Naive thymus-derived CD8-positive, alpha-beta T cell (primary cell): ENCODE data around the gene KRT85. TPM values are rescaled to one million over a fixed set of nuclear protein-coding genes. Genes with fewer than 3 reads are reported as not detected.
A peak's percentile ranks its signal among the peaks of the same experiment; 100 is the strongest.

Experiments used
- ATAC-seq, 2 donors: fragments of 150-1000 bp; cut with Tn5 transposase in 1 of 2; sonication (Bioruptor Pico), chemical (Tn5 transposase) in 1 of 2; 1 replicate in 1 of 2; 2 replicates in 1 of 2; pipeline ENCODE4 v1.10.0; 2021; ENCODE audit warnings: mild to moderate bottlenecking in 2 of 2, moderate library complexity in 2 of 2
- POLR2A ChIA-PET: fragments of 350-600 bp; sonication (Branson Sonifier 250); formaldehyde crosslinking; loops from one replicate; lab custom pipeline; 2021; ENCODE audit warnings: antibody characterized with exemption; lab: Charles Lee
- DNase-seq, 10 donors: peaks; one replicate each; pipeline versions ENCODE4 v3.0.0 to v3.0.0-alpha.2; 2020 to 2022
- H3K27ac Mint-ChIP-seq, 10 donors: one replicate each; pipeline ENCODE4 v1.8.0; 2020 to 2022; ENCODE audit warnings: mild to moderate bottlenecking in 10 of 10, mixed read lengths in 10 of 10, moderate library complexity in 4 of 10, inconsistent platforms in 1 of 10
- H3K27me3 Mint-ChIP-seq, 5 donors: one replicate each; pipeline ENCODE4 v1.8.0; 2021 to 2022; ENCODE audit warnings: mixed read lengths in 5 of 5
- H3K36me3 Mint-ChIP-seq, 3 donors: one replicate each; pipeline ENCODE4 v1.8.0; 2020 to 2022; ENCODE audit warnings: mixed read lengths in 3 of 3, mild to moderate bottlenecking in 2 of 3, inconsistent platforms in 1 of 3
- H3K4me1 Mint-ChIP-seq, 4 donors: one replicate each; pipeline ENCODE4 v1.8.0; 2021 to 2022; ENCODE audit warnings: mixed read lengths in 4 of 4
- H3K4me3 Mint-ChIP-seq, 10 donors: one replicate each; pipeline ENCODE4 v1.8.0; 2020 to 2022; ENCODE audit warnings: mild to moderate bottlenecking in 10 of 10, mixed read lengths in 10 of 10, moderate library complexity in 6 of 10, inconsistent platforms in 1 of 10
- H3K9me3 Mint-ChIP-seq, 9 donors: one replicate each; pipeline ENCODE4 v1.8.0; 2020 to 2022; ENCODE audit warnings: mixed read lengths in 9 of 9, mild to moderate bottlenecking in 3 of 9, inconsistent platforms in 1 of 9, moderate library complexity in 1 of 9
- polyA plus RNA-seq, 3 donors: library from polyadenylated mRNA; unstranded; fragments of 300-500 nt; fragmentation: Illumina TruSeq; gene quantifications; one replicate each; pipeline ENCODE4 v1.2.3, GENCODE V29; 2021
- total RNA-seq, 8 experiments: library from RNA in 2 of 8; stranded (reverse) in 2 of 8; gene quantifications; one replicate each; pipeline ENCODE4 v1.2.3 and lab custom pipeline; 2021 to 2026

KRT85 gene
- total and polyA plus RNA-seq, 5 experiments from 2014 or later = not detected

DNA sequence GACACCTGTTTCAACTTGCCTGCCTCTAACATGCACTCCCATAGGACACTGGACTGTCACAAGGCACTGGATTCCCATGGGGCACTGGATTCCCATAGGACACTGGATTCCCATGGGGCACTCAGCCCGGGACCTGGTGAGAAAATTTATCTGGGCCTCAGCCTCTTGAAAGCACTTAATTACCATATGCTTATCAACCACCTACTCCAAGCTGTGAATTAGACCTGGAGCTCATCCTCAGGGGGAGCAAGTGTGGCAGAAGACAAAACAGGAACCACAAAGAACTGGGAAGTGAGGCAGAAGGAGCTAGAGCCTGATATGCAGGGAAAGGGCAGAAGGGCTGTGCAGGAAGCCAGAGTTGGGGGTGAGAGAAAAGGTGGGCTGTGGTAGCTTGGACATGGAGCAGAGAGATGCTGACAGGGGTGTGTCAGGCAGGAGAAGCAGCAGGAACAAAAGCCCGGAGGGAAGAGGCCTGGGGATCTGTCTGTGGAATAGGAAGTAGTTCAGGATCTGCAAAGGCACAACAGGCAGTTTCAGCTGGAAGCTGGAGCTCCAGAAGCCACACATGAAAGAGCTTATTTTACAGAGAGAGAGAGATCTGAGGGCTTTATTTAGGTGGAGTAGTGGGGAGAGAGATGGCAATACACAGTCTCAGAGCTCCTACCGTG is 35.7 kb upstream of the KRT85 start:
- no peak for DNase-seq
- Mint-ChIP-seq H3K27ac (peak overlapping the region in 1 of 10 donors; percentile 88), H3K4me1 (peaks cover 0 to 4% (median 0%) of the 10 kb centered on the region in 4 donors), H3K4me3 (no peak overlapping the region), H3K36me3 (peaks cover 0 to 2% (median 0%) of the 10 kb centered on the region in 3 donors), H3K9me3 (no peaks in the 10 kb centered on the region), H3K27me3 (peaks cover 1 to 14% (median 7%) of the 10 kb centered on the region in 5 donors)
- ATAC-seq = no peak
- POLR2A ChIA-PET = no interaction called here

DNA sequence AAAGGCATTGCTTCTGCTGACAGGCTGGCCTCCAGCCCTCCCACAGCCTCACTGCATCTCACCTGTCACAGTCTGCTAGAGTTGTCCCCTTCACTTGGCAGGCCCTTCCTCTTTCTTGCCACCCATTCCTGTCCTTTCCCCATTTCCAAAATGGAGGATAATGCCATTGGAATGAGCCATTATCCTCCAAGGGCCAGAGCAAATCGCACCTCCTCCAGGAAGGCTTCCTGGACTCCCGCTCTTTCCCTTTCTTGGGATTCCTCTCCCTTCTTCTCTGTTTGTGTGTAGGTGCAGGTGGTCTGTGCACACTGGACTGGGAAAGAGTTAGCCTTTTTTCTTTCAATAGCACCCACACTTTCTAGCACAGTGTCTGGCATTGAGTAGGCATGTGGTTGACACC is 35.1 kb upstream of the KRT85 start:
- peak overlapping the region in 1 of 10 donors; percentile 54 for H3K27ac Mint-ChIP-seq
- H3K4me1 Mint-ChIP-seq = peaks cover 0 to 4% (median 0%) of the 10 kb centered on the region in 4 donors
- no peak overlapping the region for H3K4me3 Mint-ChIP-seq
- DNase-seq = no peak
- H3K27me3 Mint-ChIP-seq = peaks cover under 1 to 11% (median 2%) of the 10 kb centered on the region in 5 donors
- no peak for ATAC-seq
- no peaks in the 10 kb centered on the region for H3K9me3 Mint-ChIP-seq
- POLR2A ChIA-PET = no interaction called here
- no peaks in the 10 kb centered on the region for H3K36me3 Mint-ChIP-seq

DNA sequence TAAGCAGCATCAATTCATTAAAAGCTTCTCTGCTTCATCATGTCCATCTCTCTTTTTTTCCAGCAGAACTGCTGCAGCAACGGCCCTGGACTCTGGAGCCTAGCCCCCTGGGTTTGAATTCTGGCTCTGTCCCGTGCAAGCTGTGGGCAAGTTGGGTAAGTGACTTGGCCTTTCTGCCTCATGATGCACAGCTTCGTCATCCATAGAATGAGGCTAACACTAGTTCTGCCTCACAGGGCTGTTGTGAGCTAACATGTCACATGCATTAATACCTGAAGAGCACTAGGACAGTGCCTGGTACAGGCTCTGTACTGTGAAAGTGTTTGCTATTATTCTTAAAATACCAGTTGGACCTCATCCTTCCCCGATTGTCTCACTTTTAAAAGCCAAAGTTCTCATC is 34.6 kb upstream of the KRT85 start:
- POLR2A ChIA-PET = no interaction called here
- H3K36me3 Mint-ChIP-seq = no peaks in the 10 kb centered on the region
- ATAC-seq = no peak
- H3K27me3 Mint-ChIP-seq = peaks cover 0 to 11% (median 2%) of the 10 kb centered on the region in 5 donors
- no peak for DNase-seq
- H3K4me3 Mint-ChIP-seq = no peak overlapping the region
- H3K4me1 Mint-ChIP-seq = peaks cover 0 to 4% (median 0%) of the 10 kb centered on the region in 4 donors
- H3K9me3 Mint-ChIP-seq = no peaks in the 10 kb centered on the region
- H3K27ac Mint-ChIP-seq = no peak overlapping the region

DNA sequence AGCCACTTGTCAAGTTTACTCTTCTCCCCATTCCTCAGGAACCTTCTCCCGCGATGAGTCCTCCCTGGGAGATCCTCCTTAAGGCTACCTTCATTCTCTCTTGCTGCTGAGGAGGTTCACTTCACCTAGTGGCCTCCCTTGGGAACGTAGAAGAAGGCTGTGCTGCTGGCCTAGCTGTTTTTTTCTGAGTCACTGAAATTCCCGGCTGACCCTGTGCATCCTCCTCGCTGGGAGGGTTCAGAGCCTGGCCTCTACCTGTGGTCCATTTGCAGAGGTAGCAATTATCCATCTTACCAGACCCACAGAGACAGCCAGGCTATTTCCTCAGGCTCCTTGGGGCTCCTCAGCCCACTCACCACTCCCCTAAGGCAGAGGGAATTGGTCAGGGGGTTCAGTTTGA is 34.2 kb upstream of the KRT85 start:
- Mint-ChIP-seq H3K4me3 (no peak overlapping the region), H3K36me3 (no peaks in the 10 kb centered on the region), H3K27ac (no peak overlapping the region), H3K9me3 (no peaks in the 10 kb centered on the region), H3K27me3 (peaks cover 0 to 11% (median 2%) of the 10 kb centered on the region in 5 donors), H3K4me1 (peaks cover 0 to 4% (median 0%) of the 10 kb centered on the region in 4 donors)
- ATAC-seq = no peak
- DNase-seq = no peak
- POLR2A ChIA-PET = no interaction called here

DNA sequence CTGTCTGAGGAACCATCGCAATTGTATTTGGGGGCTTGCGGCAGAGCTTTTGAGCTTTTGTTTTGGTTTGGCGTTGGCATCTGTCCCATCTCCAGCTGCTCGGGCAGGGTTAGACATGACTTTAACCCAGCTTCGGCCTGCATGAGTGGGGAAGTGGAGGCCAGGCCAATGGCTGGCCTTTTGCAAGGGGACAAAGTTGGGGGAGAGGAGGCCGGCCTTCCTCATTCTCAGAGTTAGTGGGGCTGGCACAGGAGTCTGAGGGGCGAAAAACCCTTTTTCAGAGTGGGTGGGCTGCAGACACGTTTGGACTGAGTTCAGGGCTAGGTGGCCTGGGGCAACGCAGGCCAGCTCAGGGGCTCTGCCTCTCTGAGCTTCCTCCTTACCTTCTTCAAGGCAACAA is 33.6 kb upstream of the KRT85 start:
- H3K27me3 Mint-ChIP-seq = peaks cover 0 to 11% (median 2%) of the 10 kb centered on the region in 5 donors
- no peaks in the 10 kb centered on the region for H3K9me3 Mint-ChIP-seq
- H3K4me3 Mint-ChIP-seq = no peak overlapping the region
- peaks cover 0 to 4% (median 0%) of the 10 kb centered on the region in 4 donors for H3K4me1 Mint-ChIP-seq
- no peak for ATAC-seq
- no peaks in the 10 kb centered on the region for H3K36me3 Mint-ChIP-seq
- DNase-seq = no peak
- no peak overlapping the region for H3K27ac Mint-ChIP-seq
- POLR2A ChIA-PET = no interaction called here

DNA sequence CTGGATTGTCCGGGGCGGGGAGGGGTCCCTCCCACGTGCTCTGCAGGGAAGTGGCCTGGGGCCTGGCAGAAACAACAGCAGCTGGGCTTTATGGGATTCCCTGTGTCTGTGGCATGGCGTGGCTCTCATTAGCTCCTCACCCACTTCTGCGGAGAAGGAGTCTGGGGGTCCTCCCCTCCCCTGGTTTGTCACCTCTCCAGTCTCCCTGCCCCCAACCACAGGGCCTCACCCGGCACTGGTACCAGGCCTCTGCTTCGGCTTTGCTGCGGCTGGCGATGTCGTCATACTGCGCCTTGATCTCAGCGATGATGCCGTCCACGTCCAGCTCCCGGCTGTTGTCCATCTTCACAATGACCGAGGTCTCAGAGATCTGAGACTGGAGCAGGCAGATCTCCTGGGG is 32.5 kb upstream of the KRT85 start:
- DNase-seq (no peak), ATAC-seq (no peak)
- Mint-ChIP-seq H3K4me3 (no peak overlapping the region), H3K27ac (no peak overlapping the region), H3K4me1 (peaks cover 0 to 4% (median 0%) of the 10 kb centered on the region in 4 donors), H3K9me3 (no peaks in the 10 kb centered on the region), H3K27me3 (peaks cover 0 to 11% (median 2%) of the 10 kb centered on the region in 5 donors), H3K36me3 (no peaks in the 10 kb centered on the region)
- POLR2A ChIA-PET = no interaction called here

DNA sequence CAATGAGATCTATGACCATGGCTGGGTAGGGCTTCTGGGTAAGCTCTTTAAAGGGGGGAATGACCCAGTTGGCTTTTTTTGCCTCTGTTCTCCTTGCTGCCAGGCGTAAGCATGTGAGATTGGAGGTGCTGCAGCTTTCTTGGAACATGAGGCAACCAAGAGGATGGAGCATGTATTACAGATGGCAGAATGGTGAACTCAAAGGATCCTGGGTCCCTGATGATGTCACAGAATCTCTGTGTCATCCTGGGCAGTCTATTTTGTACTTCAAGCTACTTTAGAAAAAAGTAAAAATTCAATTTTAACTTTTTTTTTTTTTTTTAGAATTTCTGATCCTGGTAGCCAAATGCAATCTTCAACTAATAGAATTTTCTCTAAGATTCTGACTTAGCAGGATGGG is 30.9 kb upstream of the KRT85 start:
- ATAC-seq = no peak
- Mint-ChIP-seq H3K4me3 (no peak overlapping the region), H3K4me1 (peaks cover 0 to 4% (median 0%) of the 10 kb centered on the region in 4 donors), H3K27ac (peak overlapping the region in 1 of 10 donors; percentile 34), H3K9me3 (no peaks in the 10 kb centered on the region), H3K36me3 (no peaks in the 10 kb centered on the region), H3K27me3 (peaks cover 0 to 14% (median 2%) of the 10 kb centered on the region in 5 donors)
- no peak for DNase-seq
- POLR2A ChIA-PET = interaction anchor here (0.7 kb wide), 1 partner anchor 903 kb away, joined by 4 read pairs; no protein-coding TSS in a partner anchor

DNA sequence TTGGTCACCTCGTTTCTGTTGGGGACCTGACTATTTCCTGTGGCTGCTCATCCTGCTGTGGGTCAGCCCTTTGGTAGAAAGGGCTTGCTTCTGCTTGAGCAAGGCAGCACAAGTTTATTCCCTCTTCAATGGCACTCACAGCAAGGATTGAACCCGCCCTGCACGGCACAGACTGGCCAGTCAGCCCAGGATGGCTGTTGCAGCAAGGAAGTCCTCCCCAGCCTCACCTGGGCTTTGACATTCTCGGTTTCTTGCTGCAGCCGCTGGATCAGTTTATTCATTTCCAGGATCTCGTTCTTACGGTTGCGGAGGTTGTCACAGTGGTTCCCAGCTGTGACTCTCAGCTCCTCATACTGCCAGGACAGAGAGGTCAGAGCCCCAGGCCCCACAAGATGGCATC is 29.4 kb upstream of the KRT85 start:
- Mint-ChIP-seq H3K4me3 (no peak overlapping the region), H3K4me1 (peaks cover 0 to 4% (median 0%) of the 10 kb centered on the region in 4 donors), H3K9me3 (no peaks in the 10 kb centered on the region), H3K27ac (peak overlapping the region in 1 of 10 donors; percentile 31), H3K27me3 (peaks cover 0 to 10% (median 2%) of the 10 kb centered on the region in 5 donors), H3K36me3 (no peaks in the 10 kb centered on the region)
- POLR2A ChIA-PET = no interaction called here
- DNase-seq (no peak), ATAC-seq (no peak)

DNA sequence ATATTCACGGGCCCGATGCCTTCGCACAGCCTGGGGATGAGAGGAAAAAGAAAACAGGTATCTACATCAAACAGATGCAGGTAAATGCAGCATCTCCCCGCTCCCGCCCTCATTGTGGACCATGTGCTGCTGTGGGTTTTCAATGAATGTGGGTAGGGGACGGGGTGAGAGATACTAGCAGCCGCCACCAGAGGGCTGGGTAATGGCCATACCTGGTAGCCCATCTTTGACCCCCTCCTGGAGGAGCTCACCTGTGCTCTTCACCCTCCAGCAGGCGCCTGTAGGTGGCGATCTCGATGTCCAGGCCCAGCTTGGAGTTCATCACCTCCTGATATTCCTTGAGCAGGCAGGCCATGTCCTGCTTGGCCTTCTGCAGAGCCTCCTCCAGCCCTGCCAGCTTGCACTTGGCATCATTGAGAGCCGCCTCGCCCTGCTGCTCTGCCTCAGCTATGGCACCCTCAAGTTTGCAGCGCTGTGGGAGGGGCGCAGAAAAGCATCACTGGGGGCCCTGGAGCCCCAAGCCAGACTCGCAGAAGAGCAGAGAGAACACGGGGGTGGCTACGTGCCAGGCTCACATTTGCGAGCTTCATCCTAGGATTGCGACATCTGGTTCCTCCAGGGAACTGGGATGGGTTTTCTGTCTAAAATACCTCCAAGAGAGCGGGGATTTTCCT is 28.6 kb upstream of the KRT85 start:
- no peak overlapping the region for H3K4me3 Mint-ChIP-seq
- peak in 1 of 10 donors; percentile 2 for DNase-seq
- ATAC-seq = peak in 1 of 2 donors; percentile 44
- no peaks in the 10 kb centered on the region for H3K9me3 Mint-ChIP-seq
- no peaks in the 10 kb centered on the region for H3K36me3 Mint-ChIP-seq
- POLR2A ChIA-PET = no interaction called here
- H3K27ac Mint-ChIP-seq = no peak overlapping the region
- H3K4me1 Mint-ChIP-seq = peaks cover 0 to 4% (median 0%) of the 10 kb centered on the region in 4 donors
- H3K27me3 Mint-ChIP-seq = peaks cover 0 to 10% (median 2%) of the 10 kb centered on the region in 5 donors

DNA sequence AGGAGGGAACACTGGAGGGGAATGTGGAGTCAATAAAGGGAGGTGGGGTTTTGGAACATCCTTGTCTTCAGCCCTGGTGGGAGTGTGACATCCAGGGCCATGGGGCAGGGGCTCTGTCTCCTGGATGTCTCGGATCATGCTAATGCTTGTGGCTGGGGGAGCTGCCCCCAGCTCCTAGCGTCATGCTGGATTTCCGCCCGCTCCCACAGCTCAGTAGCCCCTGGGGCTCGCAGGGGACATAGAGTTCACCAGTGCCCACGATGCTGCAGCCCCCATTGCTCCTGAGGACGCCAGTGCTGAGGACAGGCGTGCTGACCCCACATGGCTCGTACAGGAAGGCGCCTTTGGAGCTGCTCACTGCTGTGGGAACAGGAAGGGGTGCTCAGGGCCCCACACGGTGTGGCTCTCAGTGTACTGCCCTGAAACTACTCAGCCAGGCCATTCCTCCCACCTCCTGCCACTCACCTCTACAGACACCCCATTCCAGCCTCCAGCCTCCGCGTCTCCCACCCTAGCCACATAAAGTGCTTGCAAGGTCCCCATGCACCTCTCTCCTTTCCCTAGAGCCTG is 27.6 kb upstream of the KRT85 start:
- POLR2A ChIA-PET = no interaction called here
- DNase-seq (no peak), ATAC-seq (no peak)
- Mint-ChIP-seq H3K27ac (no peak overlapping the region), H3K27me3 (peaks cover 0 to 8% (median 7%) of the 10 kb centered on the region in 5 donors), H3K4me1 (peaks cover 0 to 4% (median 0%) of the 10 kb centered on the region in 4 donors), H3K4me3 (no peak overlapping the region), H3K36me3 (no peaks in the 10 kb centered on the region), H3K9me3 (no peaks in the 10 kb centered on the region)

DNA sequence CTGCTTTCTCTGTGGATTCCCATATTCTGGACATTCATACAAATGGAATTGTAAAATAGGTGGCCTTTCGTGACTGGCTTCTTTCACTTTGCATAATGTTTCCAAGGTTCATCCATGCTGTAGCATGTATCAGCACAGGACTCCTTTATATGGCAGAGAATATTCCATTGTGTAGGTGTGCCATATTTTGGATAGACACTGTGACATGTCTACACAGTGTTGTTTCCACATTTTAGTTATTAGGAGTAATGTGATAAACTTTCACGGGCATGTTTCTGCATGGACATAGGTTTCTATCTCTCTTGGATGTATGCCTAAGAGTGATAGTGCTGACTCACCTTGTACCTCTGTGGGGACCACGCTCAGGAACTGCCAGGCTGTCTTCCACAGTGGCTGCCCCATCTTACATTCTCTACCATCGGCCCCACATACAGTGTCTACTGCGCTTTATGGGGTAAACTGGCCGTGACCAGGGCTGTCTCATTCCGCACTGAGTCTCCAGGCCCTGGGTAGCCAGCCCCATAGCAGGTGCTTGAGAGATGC is 25.3 kb upstream of the KRT85 start:
- no peaks in the 10 kb centered on the region for H3K36me3 Mint-ChIP-seq
- peaks cover 0 to 15% (median 6%) of the 10 kb centered on the region in 5 donors for H3K27me3 Mint-ChIP-seq
- POLR2A ChIA-PET = no interaction called here
- no peaks in the 10 kb centered on the region for H3K4me1 Mint-ChIP-seq
- ATAC-seq (no peak), DNase-seq (no peak)
- no peak overlapping the region for H3K27ac Mint-ChIP-seq
- no peaks in the 10 kb centered on the region for H3K9me3 Mint-ChIP-seq
- H3K4me3 Mint-ChIP-seq = no peak overlapping the region

DNA sequence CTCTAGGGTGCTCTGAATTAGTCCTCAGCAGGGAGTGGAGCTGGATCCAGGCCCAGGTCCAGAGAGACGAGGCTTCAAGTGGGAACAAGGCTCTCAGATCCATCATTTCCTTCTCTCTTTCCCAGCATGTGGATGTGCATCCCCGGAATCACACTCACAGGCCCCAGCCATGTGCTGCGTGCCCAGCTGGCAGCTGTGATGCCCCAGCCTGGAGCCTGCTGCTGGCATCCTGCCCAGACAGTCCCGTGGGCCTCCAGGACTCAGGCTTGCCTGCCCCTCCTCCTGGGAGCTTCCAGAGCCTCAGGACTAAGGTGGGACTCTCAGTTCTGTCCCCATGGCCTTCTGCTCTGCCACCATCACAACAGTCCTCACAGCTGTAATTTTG is 24.3 kb upstream of the KRT85 start:
- no peaks in the 10 kb centered on the region for H3K9me3 Mint-ChIP-seq

More for the DNA sequence above, 24.3 kb upstream of the KRT85 start:
- ATAC-seq (no peak), DNase-seq (no peak)
- H3K27ac Mint-ChIP-seq = no peak overlapping the region
- H3K36me3 Mint-ChIP-seq = no peaks in the 10 kb centered on the region
- no peaks in the 10 kb centered on the region for H3K4me1 Mint-ChIP-seq
- H3K27me3 Mint-ChIP-seq = peaks cover 0 to 15% (median 6%) of the 10 kb centered on the region in 5 donors
- POLR2A ChIA-PET = no interaction called here
- H3K4me3 Mint-ChIP-seq = no peak overlapping the region
